PC-3 (cell line): ENCODE results near the gene HRH2.

Source experiments
- EZH2 ChIP-seq: fragments of 300-600 bp; sonication (generic); IDR thresholded peaks from one replicate; pipeline ENCODE4 v1.6.1; 2017; ENCODE audit warnings: antibody characterized with exemption, mild to moderate bottlenecking, low read length; ENCODE audit not compliant: unreplicated experiment
- TF ChIP-seq, protein P1 (sequence below): fragments of 300-600 bp; sonication (generic); conservative IDR thresholded peaks from 2 replicates; pipeline ENCODE4 v1.5.1; 2017; ENCODE audit warnings: antibody characterized with exemption, low read depth, mild to moderate bottlenecking, low read length

DNA sequence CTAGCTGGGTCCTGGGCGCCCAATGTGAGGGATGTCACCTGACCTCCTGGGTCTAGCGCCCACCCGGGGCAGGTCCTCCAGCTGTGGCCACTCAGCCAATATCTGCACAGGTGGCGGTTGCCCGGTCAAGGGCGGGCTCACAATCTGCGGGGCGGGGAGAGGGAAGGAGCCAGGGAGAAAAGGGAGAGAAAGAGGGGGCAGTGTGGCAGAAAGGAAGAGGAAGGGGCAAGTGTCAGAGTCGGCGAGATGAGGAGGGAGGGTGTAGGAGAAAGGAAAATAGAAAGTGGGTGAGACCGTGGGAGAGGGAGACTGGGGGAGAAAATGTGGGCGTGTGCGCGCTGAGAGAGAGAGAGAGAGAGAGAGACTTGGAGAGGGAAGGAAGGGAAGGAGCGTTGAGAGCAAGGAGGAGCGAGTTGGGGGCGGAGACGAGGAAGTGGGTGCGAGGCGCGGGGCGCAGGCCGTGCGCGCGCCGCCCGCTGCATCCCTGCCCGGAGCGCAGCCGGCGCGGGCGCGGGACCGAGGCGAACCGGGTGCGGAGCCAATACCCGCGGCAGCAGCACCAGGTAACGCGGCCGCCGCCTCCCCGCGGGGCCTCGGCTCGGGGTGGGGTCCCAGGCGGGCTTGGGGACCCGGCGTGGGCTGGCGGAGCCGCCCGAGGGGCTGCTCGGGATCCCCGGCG is at the start of gene HRH2:
- TF ChIP-seq, protein P1, sequence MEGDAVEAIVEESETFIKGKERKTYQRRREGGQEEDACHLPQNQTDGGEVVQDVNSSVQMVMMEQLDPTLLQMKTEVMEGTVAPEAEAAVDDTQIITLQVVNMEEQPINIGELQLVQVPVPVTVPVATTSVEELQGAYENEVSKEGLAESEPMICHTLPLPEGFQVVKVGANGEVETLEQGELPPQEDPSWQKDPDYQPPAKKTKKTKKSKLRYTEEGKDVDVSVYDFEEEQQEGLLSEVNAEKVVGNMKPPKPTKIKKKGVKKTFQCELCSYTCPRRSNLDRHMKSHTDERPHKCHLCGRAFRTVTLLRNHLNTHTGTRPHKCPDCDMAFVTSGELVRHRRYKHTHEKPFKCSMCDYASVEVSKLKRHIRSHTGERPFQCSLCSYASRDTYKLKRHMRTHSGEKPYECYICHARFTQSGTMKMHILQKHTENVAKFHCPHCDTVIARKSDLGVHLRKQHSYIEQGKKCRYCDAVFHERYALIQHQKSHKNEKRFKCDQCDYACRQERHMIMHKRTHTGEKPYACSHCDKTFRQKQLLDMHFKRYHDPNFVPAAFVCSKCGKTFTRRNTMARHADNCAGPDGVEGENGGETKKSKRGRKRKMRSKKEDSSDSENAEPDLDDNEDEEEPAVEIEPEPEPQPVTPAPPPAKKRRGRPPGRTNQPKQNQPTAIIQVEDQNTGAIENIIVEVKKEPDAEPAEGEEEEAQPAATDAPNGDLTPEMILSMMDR = no peak
- no peak for TF ChIP-seq EZH2
